Breast epithelium (tissue), 3 donors: ENCODE results near the gene KLHL7.
"Not testable (repeated sequence)": the region's sequence is repeated elsewhere in the genome, so short reads cannot be mapped to it uniquely, and the experiment has no call there.

Experiments used
- CTCF ChIP-seq, 3 donors: fragments of 450-650 bp; IDR thresholded peaks; one replicate each; pipeline ENCODE4 v1.5.1; 2016 to 2017; ENCODE audit warnings: antibody characterized with exemption in 3 of 3, mild to moderate bottlenecking in 3 of 3, moderate library complexity in 3 of 3
- POLR2A ChIP-seq: fragments of 450-650 bp; IDR thresholded peaks from one replicate; pipeline ENCODE4 v1.6.1; 2016; ENCODE audit warnings: antibody characterized with exemption, mild to moderate bottlenecking, moderate library complexity
- POLR2AphosphoS5 ChIP-seq, 3 donors: sonication (generic); formaldehyde crosslinking; IDR thresholded peaks; one replicate each; pipeline ENCODE4 v1.6.1; 2017; ENCODE audit warnings: antibody characterized with exemption in 3 of 3

GRCh38 chr7:23224364-23224763 is 118.8 kb downstream of the KLHL7 start:
- TF ChIP-seq CTCF (IDR thresholded peaks at IDR 0.05); POLR2A; POLR2AphosphoS5 (IDR thresholded peaks at IDR 0.05): not testable (repeated sequence)
